OCI-LY3 (cell line): ENCODE measurements around the gene MAZ.

ENCODE experiments used
- CTCF ChIP-seq: fragments of 200-600, 300-600 bp; sonication (generic); IDR thresholded peaks from 2 replicates; pipeline ENCODE4 v1.5.1; 2014; ENCODE audit warnings: antibody characterized with exemption, low read length, low read depth
- EZH2phosphoT487 ChIP-seq: fragments of 200-600 bp; shearing (Covaris generic); IDR thresholded peaks from 2 replicates; pipeline ENCODE4 v1.6.1; 2018; ENCODE audit warnings: antibody characterized with exemption, mixed run types, low read depth

GRCh38 chr16:29775742-29776408, 30.5 kb upstream of the MAZ start:
- TF ChIP-seq CTCF (no peak), EZH2phosphoT487 (no peak)
